GM23248 (cell line): ENCODE results near the gene RP9.

ENCODE experiments used
- EZH2 ChIP-seq: fragments of 200-600 bp; sonication (generic); IDR thresholded peaks from 2 replicates; pipeline ENCODE4 v1.6.1; 2018; ENCODE audit warnings: antibody characterized with exemption, mild to moderate bottlenecking; ENCODE audit not compliant: insufficient read depth, poor library complexity, severe bottlenecking
- EZH2phosphoT487 ChIP-seq: fragments of 200-600 bp; sonication (generic); IDR thresholded peaks from 2 replicates; pipeline ENCODE4 v1.6.1; 2018; ENCODE audit warnings: antibody characterized with exemption, moderate library complexity, mild to moderate bottlenecking, low read depth; ENCODE audit not compliant: insufficient read depth

GRCh38 chr7:33109005-33109757 lies at the start of gene RP9:
- TF ChIP-seq EZH2phosphoT487, result no peak
- TF ChIP-seq EZH2, result no peak
